Nephron (organoid): ENCODE data around the gene AHI1.

Source experiments
- H3K27ac Mint-ChIP-seq, 3 experiments: 2 replicates each; pipeline ENCODE4 v1.8.0; 2020; ENCODE audit warnings: mixed read lengths in 3 of 3, mild to moderate bottlenecking in 2 of 3, moderate library complexity in 1 of 3
- H3K27me3 Mint-ChIP-seq: 2 replicates; pipeline ENCODE4 v1.8.0; 2021; ENCODE audit warnings: low read depth, mild to moderate bottlenecking, moderate library complexity, mixed read lengths
- H3K36me3 Mint-ChIP-seq: 2 replicates; pipeline ENCODE4 v1.8.0; 2020; ENCODE audit warnings: low read depth, mixed read lengths
- H3K4me1 Mint-ChIP-seq: 2 replicates; pipeline ENCODE4 v1.8.0; 2020; ENCODE audit warnings: mixed read lengths
- H3K4me3 Mint-ChIP-seq, 3 experiments: 2 replicates each; pipeline ENCODE4 v1.8.0; 2020; ENCODE audit warnings: mild to moderate bottlenecking in 3 of 3, mixed read lengths in 3 of 3, moderate library complexity in 2 of 3
- H3K9me3 Mint-ChIP-seq: 2 replicates; pipeline ENCODE4 v1.8.0; 2020; ENCODE audit warnings: mixed read lengths
- TF ChIP-seq, protein P1 (sequence below), 3 experiments: fragments of 200-600 bp; sonication (generic); IDR thresholded peaks; one replicate each; pipeline ENCODE4 v1.5.0; 2021; ENCODE audit warnings: antibody characterized with exemption in 3 of 3; ENCODE audit not compliant: unreplicated experiment in 3 of 3

The AHI1 gene

DNA sequence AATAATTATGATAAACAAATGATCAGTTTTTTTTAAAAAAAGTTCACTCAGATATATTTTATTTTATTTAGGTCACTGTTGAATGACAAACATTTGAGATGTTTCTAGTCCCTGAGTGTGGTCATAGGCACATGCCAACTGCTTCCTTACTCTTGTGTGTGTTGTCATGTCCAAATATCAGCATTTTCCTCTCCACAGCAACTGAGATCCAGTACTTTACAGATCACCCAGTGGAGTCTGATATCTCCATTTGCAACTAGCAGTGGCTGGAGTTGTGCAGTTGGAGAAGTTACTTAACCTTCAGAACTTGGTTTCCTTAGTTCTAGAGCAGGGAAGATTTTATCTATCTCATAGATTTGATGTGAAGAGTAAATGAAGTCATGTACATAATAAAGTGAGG is 215.1 kb downstream of the AHI1 start:
- Mint-ChIP-seq H3K27me3 (no peaks in the 10 kb centered on the region), H3K4me3 (no peak overlapping the region), H3K27ac (no peak overlapping the region), H3K9me3 (no peaks in the 10 kb centered on the region), H3K36me3 (peaks cover 12% of the 10 kb centered on the region), H3K4me1 (peaks cover 14% of the 10 kb centered on the region)
- TF ChIP-seq, protein P1, sequence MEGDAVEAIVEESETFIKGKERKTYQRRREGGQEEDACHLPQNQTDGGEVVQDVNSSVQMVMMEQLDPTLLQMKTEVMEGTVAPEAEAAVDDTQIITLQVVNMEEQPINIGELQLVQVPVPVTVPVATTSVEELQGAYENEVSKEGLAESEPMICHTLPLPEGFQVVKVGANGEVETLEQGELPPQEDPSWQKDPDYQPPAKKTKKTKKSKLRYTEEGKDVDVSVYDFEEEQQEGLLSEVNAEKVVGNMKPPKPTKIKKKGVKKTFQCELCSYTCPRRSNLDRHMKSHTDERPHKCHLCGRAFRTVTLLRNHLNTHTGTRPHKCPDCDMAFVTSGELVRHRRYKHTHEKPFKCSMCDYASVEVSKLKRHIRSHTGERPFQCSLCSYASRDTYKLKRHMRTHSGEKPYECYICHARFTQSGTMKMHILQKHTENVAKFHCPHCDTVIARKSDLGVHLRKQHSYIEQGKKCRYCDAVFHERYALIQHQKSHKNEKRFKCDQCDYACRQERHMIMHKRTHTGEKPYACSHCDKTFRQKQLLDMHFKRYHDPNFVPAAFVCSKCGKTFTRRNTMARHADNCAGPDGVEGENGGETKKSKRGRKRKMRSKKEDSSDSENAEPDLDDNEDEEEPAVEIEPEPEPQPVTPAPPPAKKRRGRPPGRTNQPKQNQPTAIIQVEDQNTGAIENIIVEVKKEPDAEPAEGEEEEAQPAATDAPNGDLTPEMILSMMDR (IDR thresholded peaks at IDR 0.05; ENCODE audit: unreplicated experiment in 3 of 3) = no peak

DNA sequence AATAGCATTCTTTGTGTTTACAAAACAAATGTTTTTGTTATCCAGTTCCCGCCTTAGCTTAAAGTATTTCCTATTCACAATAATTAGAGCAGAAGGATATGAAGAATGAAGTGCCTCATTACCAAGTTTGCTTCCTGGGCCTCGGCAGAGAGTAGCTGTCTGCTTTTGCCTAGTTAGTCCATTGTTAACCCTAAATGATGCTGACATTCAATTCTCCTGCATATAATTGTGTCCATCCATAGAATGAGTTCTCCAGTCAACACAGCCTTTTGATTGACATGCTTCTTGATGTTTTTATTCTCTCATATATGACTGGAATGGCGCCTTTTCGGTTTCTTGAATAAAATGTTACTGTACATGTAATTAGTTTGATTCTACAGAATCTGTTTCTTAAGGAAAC is 215.6 kb downstream of the AHI1 start:
- Mint-ChIP-seq H3K4me1 (peaks cover 14% of the 10 kb centered on the region), H3K27ac (no peak overlapping the region), H3K36me3 (peaks cover 7% of the 10 kb centered on the region), H3K27me3 (no peaks in the 10 kb centered on the region), H3K9me3 (no peaks in the 10 kb centered on the region), H3K4me3 (no peak overlapping the region)
- TF ChIP-seq, protein P1 (IDR thresholded peaks at IDR 0.05; ENCODE audit: unreplicated experiment in 3 of 3) = no peak

DNA sequence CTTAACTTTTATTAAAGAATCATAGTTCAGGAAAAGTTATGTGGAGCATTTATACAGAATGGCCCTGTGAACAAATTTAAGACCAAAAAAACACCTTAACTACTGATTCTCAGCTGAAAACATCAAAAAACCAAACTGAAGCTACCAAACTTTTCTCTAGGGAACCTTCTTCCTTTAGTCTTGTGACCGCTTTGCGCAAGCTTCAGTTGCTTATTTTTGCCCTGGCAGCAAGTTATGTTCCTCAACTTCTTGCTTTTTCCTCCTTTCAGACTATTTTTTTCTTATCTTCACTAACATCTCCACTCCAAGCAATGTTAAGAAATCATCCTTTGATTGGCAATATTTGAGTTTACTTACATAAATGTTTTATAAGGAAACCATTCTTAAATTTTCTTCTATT is 216.3 kb downstream of the AHI1 start:
- TF ChIP-seq, protein P1 (IDR thresholded peaks at IDR 0.05; ENCODE audit: unreplicated experiment in 3 of 3) = no peak
- Mint-ChIP-seq H3K36me3 (peaks cover 3% of the 10 kb centered on the region), H3K4me1 (peaks cover 14% of the 10 kb centered on the region), H3K4me3 (no peak overlapping the region), H3K27me3 (no peaks in the 10 kb centered on the region), H3K9me3 (no peaks in the 10 kb centered on the region), H3K27ac (peak overlapping the region in 1 of 3 experiments; percentile 53)

DNA sequence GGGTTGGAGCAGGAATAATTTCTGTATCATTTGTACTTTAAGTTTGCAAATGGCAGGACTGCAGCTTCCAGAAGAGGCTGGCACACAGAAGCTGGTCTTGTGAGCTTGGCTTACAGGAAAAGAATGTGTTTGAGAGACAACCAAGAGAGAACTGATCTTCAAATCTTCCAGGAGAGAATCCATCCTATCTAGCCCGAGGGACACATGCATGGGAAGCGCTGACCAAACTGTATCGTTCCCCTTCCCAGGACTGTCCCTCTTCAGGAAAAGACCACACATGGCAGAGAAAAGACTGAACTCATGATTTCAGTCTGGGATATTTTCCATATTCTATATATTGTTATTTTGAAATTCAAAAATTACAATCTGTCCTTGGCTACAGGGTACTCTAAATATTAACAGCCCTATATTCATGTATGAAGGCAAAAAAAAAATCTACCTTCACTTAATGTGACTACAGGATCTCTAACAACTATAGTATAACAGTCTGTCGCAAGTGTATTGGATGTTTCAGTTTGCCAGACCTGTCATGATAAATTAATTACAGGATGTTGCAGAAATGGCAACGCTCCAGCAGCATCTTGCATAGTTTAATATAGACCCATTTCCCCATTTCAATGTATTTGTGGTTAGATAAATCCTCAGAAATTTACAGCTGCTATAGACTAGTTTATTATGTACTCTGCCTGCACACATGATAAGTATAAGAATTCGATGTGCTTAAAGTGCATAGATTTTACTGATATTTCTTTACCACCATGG is 217.0 kb downstream of the AHI1 start:
- peaks cover 14% of the 10 kb centered on the region for H3K4me1 Mint-ChIP-seq
- H3K27me3 Mint-ChIP-seq = no peaks in the 10 kb centered on the region
- H3K36me3 Mint-ChIP-seq = peaks cover 3% of the 10 kb centered on the region
- no peaks in the 10 kb centered on the region for H3K9me3 Mint-ChIP-seq
- TF ChIP-seq, protein P1 (IDR thresholded peaks at IDR 0.05; ENCODE audit: unreplicated experiment in 3 of 3) = no peak
- no peak overlapping the region for H3K4me3 Mint-ChIP-seq
- peak overlapping the region in 1 of 3 experiments; percentile 53 for H3K27ac Mint-ChIP-seq

DNA sequence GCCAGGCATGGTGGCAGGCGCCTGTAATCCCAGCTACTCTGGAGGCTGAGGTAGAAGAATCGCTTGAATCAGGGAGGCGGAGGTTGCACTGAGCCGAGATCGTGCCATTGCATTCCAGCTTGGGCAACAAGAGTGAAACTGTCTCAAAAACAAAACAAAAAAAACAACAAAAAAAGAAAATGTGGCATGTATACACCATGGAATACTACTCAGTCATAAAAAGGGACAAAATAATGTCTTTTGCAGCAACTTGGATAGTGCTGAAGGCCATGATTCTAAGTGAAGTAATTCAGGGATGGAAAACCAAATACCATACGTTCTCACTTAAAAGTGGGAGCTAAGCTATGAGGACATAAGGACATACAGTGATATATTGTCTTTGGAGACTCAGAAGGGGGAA is 220.1 kb downstream of the AHI1 start:
- H3K27me3 Mint-ChIP-seq = no peaks in the 10 kb centered on the region
- H3K4me1 Mint-ChIP-seq = peaks cover 14% of the 10 kb centered on the region
- H3K27ac Mint-ChIP-seq = no peak overlapping the region
- H3K9me3 Mint-ChIP-seq = no peaks in the 10 kb centered on the region
- no peak overlapping the region for H3K4me3 Mint-ChIP-seq
- H3K36me3 Mint-ChIP-seq = no peaks in the 10 kb centered on the region
- TF ChIP-seq, protein P1 (IDR thresholded peaks at IDR 0.05; ENCODE audit: unreplicated experiment in 3 of 3) = no peak
